ENCODE data around the gene NLRP6. TPM values are rescaled to one million over a fixed set of nuclear protein-coding genes. Genes with fewer than 3 reads are reported as not detected.

NLRP6 gene
- total RNA-seq, 2 experiments from 2014 or later = 2.5 TPM

Other genes starting within 250 kb of the NLRP6 start
- not detected for gene SCGB1C1, start 85.3 kb upstream of the NLRP6 start, total RNA-seq
- 10 to 100 TPM; 39.3 to 44.5 TPM for gene BET1L, start 71.0 kb upstream of the NLRP6 start, total RNA-seq
- gene RIC8A, start 70.7 kb upstream of the NLRP6 start, total RNA-seq = 100 to 1,000 TPM in 1 of 2 experiments, 10 to 100 TPM in 1; 98.7 to 103 TPM
- 10 to 100 TPM; 11.6 to 16.3 TPM for gene SIRT3, start 42.1 kb upstream of the NLRP6 start, total RNA-seq
- 100 to 1,000 TPM; 156 to 160 TPM for gene PSMD13, start 41.4 kb upstream of the NLRP6 start, total RNA-seq
- gene PGGHG, start 10.7 kb downstream of the NLRP6 start, total RNA-seq = 100 to 1,000 TPM; 113 to 117 TPM
- not detected for gene IFITM5, start 21.1 kb downstream of the NLRP6 start, total RNA-seq
- 1,000 to 10,000 TPM; 1,637 to 1,643 TPM for gene IFITM2, start 29.4 kb downstream of the NLRP6 start, total RNA-seq
- 1,000 to 10,000 TPM; 1,010 to 1,055 TPM for gene IFITM1, start 35.6 kb downstream of the NLRP6 start, total RNA-seq
- gene IFITM3, start 42.5 kb downstream of the NLRP6 start, total RNA-seq = 10 to 100 TPM; 52.3 to 58.8 TPM
- gene B4GALNT4, start 91.1 kb downstream of the NLRP6 start, total RNA-seq = under 1 TPM; 0.23 to 0.53 TPM
- gene PKP3, start 115.8 kb downstream of the NLRP6 start, total RNA-seq = not detected
- 100 to 1,000 TPM; 170 to 178 TPM for gene SIGIRR, start 136.6 kb downstream of the NLRP6 start, total RNA-seq
- gene ANO9, start 163.6 kb downstream of the NLRP6 start, total RNA-seq = 10 to 100 TPM; 69.2 to 73.5 TPM
- gene PTDSS2, start 171.9 kb downstream of the NLRP6 start, total RNA-seq = 10 to 100 TPM; 20.1 to 21.5 TPM
- gene RNH1, start 228.8 kb downstream of the NLRP6 start, total RNA-seq = 100 to 1,000 TPM; 109 to 117 TPM